NCI-H226 (cell line): Measurements from ENCODE around the gene MAGEH1.

ENCODE experiments used
- DNase-seq: peaks from one replicate; pipeline ENCODE4 v3.0.0-alpha.2; 2015

MAGEH1 gene

GRCh38 chrX:55490974-55491373, 39.0 kb downstream of the MAGEH1 start:
- DNase-seq = no peak
